Right lobe of liver (tissue), 4 donors: ENCODE data around the gene SRC.

Experiments used
- CTCF ChIP-seq, 4 donors: fragments of 200-600 bp in 3 of 4; fragments of 450-650 bp in 1 of 4; IDR thresholded peaks; one replicate each; pipeline versions ENCODE4 v1.5.1 to v1.8.0; 2016 to 2022; ENCODE audit warnings: antibody characterized with exemption in 4 of 4, mild to moderate bottlenecking in 2 of 4
- POLR2A ChIP-seq: fragments of 450-650 bp; IDR thresholded peaks from one replicate; pipeline ENCODE4 v1.6.1; 2017; ENCODE audit warnings: antibody characterized with exemption, mild to moderate bottlenecking
- donor health status: DM: no; HTN: no; CAD: no.
- donor health status: DM: no; HTN: no; CAD: no.
- donor health status: DM: no; HTN: yes; CAD: no.

GRCh38 chr20:37415118-37416085 lies 69.5 kb downstream of the SRC start:
- TF ChIP-seq POLR2A: no peak
- no peak for TF ChIP-seq CTCF (IDR thresholded peaks at IDR 0.05)
